ENCODE measurements around the gene SAYSD1.

The SAYSD1 gene

GRCh38 chr6:39063526-39063925, 51.5 kb downstream of the SAYSD1 start:
- Histone ChIP-seq H3K27me3 (ENCODE audit: insufficient read depth, low read length) (no peaks in the 10 kb centered on the region), H3K4me3 (ENCODE audit: low read length) (no peak overlapping the region), H3K27ac (ENCODE audit: low read depth, low read length) (no peak overlapping the region), H3K9ac (ENCODE audit: low read depth, low read length) (no peak overlapping the region), H3K9me3 (ENCODE audit: insufficient read depth, low read depth, low read length) (no peaks in the 10 kb centered on the region), H3K4me1 (ENCODE audit: insufficient read depth, low read length) (no peaks in the 10 kb centered on the region), H3K36me3 (ENCODE audit: insufficient read depth, low read length) (no peaks in the 10 kb centered on the region)
- 88% methylated on average over 1 of the region's 1 CpG for WGBS

- Histone ChIP-seq H3K36me3 (ENCODE audit: insufficient read depth, low read length) (no peaks in the 10 kb centered on the region), H3K4me1 (ENCODE audit: insufficient read depth, low read length) (no peaks in the 10 kb centered on the region), H3K9me3 (ENCODE audit: insufficient read depth, low read depth, low read length) (no peaks in the 10 kb centered on the region), H3K27me3 (ENCODE audit: insufficient read depth, low read length) (no peaks in the 10 kb centered on the region), H3K27ac (ENCODE audit: low read depth, low read length) (no peak overlapping the region), H3K9ac (ENCODE audit: low read depth, low read length) (no peak overlapping the region), H3K4me3 (ENCODE audit: low read length) (no peak overlapping the region)
- 85% methylated on average over 10 of the region's 10 CpGs for WGBS
Measured at GRCh38 chr6:39062014-39062740, 52.8 kb downstream of the SAYSD1 start.

- Histone ChIP-seq H3K9ac (ENCODE audit: low read depth, low read length) (no peak overlapping the region), H3K27me3 (ENCODE audit: insufficient read depth, low read length) (no peaks in the 10 kb centered on the region), H3K36me3 (ENCODE audit: insufficient read depth, low read length) (no peaks in the 10 kb centered on the region), H3K27ac (ENCODE audit: low read depth, low read length) (no peak overlapping the region), H3K9me3 (ENCODE audit: insufficient read depth, low read depth, low read length) (no peaks in the 10 kb centered on the region), H3K4me3 (ENCODE audit: low read length) (no peak overlapping the region), H3K4me1 (ENCODE audit: insufficient read depth, low read length) (no peaks in the 10 kb centered on the region)
- 96% methylated on average over 3 of the region's 3 CpGs for WGBS
Measured at GRCh38 chr6:39061588-39061987, 53.4 kb downstream of the SAYSD1 start.

- Histone ChIP-seq H3K27ac (ENCODE audit: low read depth, low read length) (no peak overlapping the region), H3K9me3 (ENCODE audit: insufficient read depth, low read depth, low read length) (no peaks in the 10 kb centered on the region), H3K9ac (ENCODE audit: low read depth, low read length) (no peak overlapping the region), H3K27me3 (ENCODE audit: insufficient read depth, low read length) (no peaks in the 10 kb centered on the region), H3K4me3 (ENCODE audit: low read length) (no peak overlapping the region), H3K4me1 (ENCODE audit: insufficient read depth, low read length) (no peaks in the 10 kb centered on the region), H3K36me3 (ENCODE audit: insufficient read depth, low read length) (no peaks in the 10 kb centered on the region)
- WGBS: 95% methylated on average over 6 of the region's 6 CpGs
Measured at GRCh38 chr6:39061182-39061581, 53.8 kb downstream of the SAYSD1 start.

GRCh38 chr6:39060467-39061160, 54.4 kb downstream of the SAYSD1 start:
- Histone ChIP-seq H3K27me3 (ENCODE audit: insufficient read depth, low read length) (no peaks in the 10 kb centered on the region), H3K36me3 (ENCODE audit: insufficient read depth, low read length) (no peaks in the 10 kb centered on the region), H3K4me3 (ENCODE audit: low read length) (no peak overlapping the region), H3K4me1 (ENCODE audit: insufficient read depth, low read length) (no peaks in the 10 kb centered on the region), H3K27ac (ENCODE audit: low read depth, low read length) (no peak overlapping the region), H3K9ac (ENCODE audit: low read depth, low read length) (no peak overlapping the region), H3K9me3 (ENCODE audit: insufficient read depth, low read depth, low read length) (no peaks in the 10 kb centered on the region)
- WGBS: 94% methylated on average over 7 of the region's 7 CpGs

- Histone ChIP-seq H3K27ac (ENCODE audit: low read depth, low read length) (no peak overlapping the region), H3K36me3 (ENCODE audit: insufficient read depth, low read length) (no peaks in the 10 kb centered on the region), H3K9me3 (ENCODE audit: insufficient read depth, low read depth, low read length) (no peaks in the 10 kb centered on the region), H3K4me3 (ENCODE audit: low read length) (no peak overlapping the region), H3K9ac (ENCODE audit: low read depth, low read length) (no peak overlapping the region), H3K27me3 (ENCODE audit: insufficient read depth, low read length) (no peaks in the 10 kb centered on the region), H3K4me1 (ENCODE audit: insufficient read depth, low read length) (peaks cover 2% of the 10 kb centered on the region; the same call in 1 of the 2 replicates)
- 88% methylated on average over 13 of the region's 14 CpGs for WGBS
Measured at GRCh38 chr6:39059496-39060310, 55.3 kb downstream of the SAYSD1 start.

- H3K27ac ChIP-seq (ENCODE audit: low read depth, low read length): no peak overlapping the region
- H3K4me1 ChIP-seq (ENCODE audit: insufficient read depth, low read length): peaks cover 10% of the 10 kb centered on the region; the same call in 1 of the 2 replicates
- H3K36me3 ChIP-seq (ENCODE audit: insufficient read depth, low read length): no peaks in the 10 kb centered on the region
- no peaks in the 10 kb centered on the region for H3K27me3 ChIP-seq (ENCODE audit: insufficient read depth, low read length)
- WGBS: 85% methylated on average over 6 of the region's 6 CpGs
- no peak overlapping the region for H3K9ac ChIP-seq (ENCODE audit: low read depth, low read length)
- H3K9me3 ChIP-seq (ENCODE audit: insufficient read depth, low read depth, low read length): no peaks in the 10 kb centered on the region
- no peak overlapping the region for H3K4me3 ChIP-seq (ENCODE audit: low read length)
Measured at GRCh38 chr6:39058471-39059147, 56.4 kb downstream of the SAYSD1 start.

GRCh38 chr6:39057251-39058155, 57.5 kb downstream of the SAYSD1 start:
- Histone ChIP-seq H3K4me3 (ENCODE audit: low read length) (no peak overlapping the region), H3K27ac (ENCODE audit: low read depth, low read length) (no peak overlapping the region), H3K9me3 (ENCODE audit: insufficient read depth, low read depth, low read length) (no peaks in the 10 kb centered on the region), H3K36me3 (ENCODE audit: insufficient read depth, low read length) (no peaks in the 10 kb centered on the region), H3K4me1 (ENCODE audit: insufficient read depth, low read length) (peaks cover 10% of the 10 kb centered on the region; the same call in 1 of the 2 replicates), H3K9ac (ENCODE audit: low read depth, low read length) (no peak overlapping the region), H3K27me3 (ENCODE audit: insufficient read depth, low read length) (no peaks in the 10 kb centered on the region)
- 85% methylated on average over 17 of the region's 17 CpGs for WGBS

- 95% methylated on average over 9 of the region's 9 CpGs for WGBS
- Histone ChIP-seq H3K9ac (ENCODE audit: low read depth, low read length) (no peak overlapping the region), H3K27ac (ENCODE audit: low read depth, low read length) (no peak overlapping the region), H3K27me3 (ENCODE audit: insufficient read depth, low read length) (no peaks in the 10 kb centered on the region), H3K36me3 (ENCODE audit: insufficient read depth, low read length) (no peaks in the 10 kb centered on the region), H3K4me3 (ENCODE audit: low read length) (no peak overlapping the region), H3K9me3 (ENCODE audit: insufficient read depth, low read depth, low read length) (no peaks in the 10 kb centered on the region), H3K4me1 (ENCODE audit: insufficient read depth, low read length) (peaks cover 10% of the 10 kb centered on the region; the same call in 1 of the 2 replicates)
Measured at GRCh38 chr6:39056681-39057080, 58.3 kb downstream of the SAYSD1 start.

- Histone ChIP-seq H3K9me3 (ENCODE audit: insufficient read depth, low read depth, low read length) (no peaks in the 10 kb centered on the region), H3K4me3 (ENCODE audit: low read length) (no peak overlapping the region), H3K36me3 (ENCODE audit: insufficient read depth, low read length) (no peaks in the 10 kb centered on the region), H3K4me1 (ENCODE audit: insufficient read depth, low read length) (peaks cover 10% of the 10 kb centered on the region; the same call in 1 of the 2 replicates), H3K27me3 (ENCODE audit: insufficient read depth, low read length) (no peaks in the 10 kb centered on the region), H3K27ac (ENCODE audit: low read depth, low read length) (no peak overlapping the region), H3K9ac (ENCODE audit: low read depth, low read length) (no peak overlapping the region)
- 98% methylated on average over 5 of the region's 5 CpGs for whole genome bisulfite sequencing
Measured at GRCh38 chr6:39056191-39056590, 58.8 kb downstream of the SAYSD1 start.

All from HUES64 (cell line).